Chondrocyte (in vitro differentiated cells): Measurements from ENCODE around the gene LRCH1. TPM values are rescaled to one million over a fixed set of nuclear protein-coding genes. Genes with fewer than 3 reads are reported as not detected.

ENCODE experiments used
- DNase-seq: peaks from one replicate; pipeline ENCODE4 v3.0.0; 2021; ENCODE audit warnings: mixed read lengths, low spot score
- H3K27ac Mint-ChIP-seq: one replicate; pipeline ENCODE4 v1.8.0; 2021; ENCODE audit warnings: mild to moderate bottlenecking, moderate library complexity, mixed read lengths; ENCODE audit not compliant: unreplicated experiment
- H3K27me3 Mint-ChIP-seq: 2 replicates; pipeline ENCODE4 v1.8.0; 2021; ENCODE audit warnings: low read depth, mixed read lengths
- H3K36me3 Mint-ChIP-seq: 2 replicates; pipeline ENCODE4 v1.8.0; 2021; ENCODE audit warnings: low read depth, mixed read lengths
- H3K4me1 Mint-ChIP-seq: 2 replicates; pipeline ENCODE4 v1.8.0; 2021; ENCODE audit warnings: low read depth, mild to moderate bottlenecking, mixed read lengths
- H3K4me3 Mint-ChIP-seq: one replicate; pipeline ENCODE4 v1.8.0; 2021; ENCODE audit warnings: mild to moderate bottlenecking, moderate library complexity, mixed read lengths; ENCODE audit not compliant: unreplicated experiment
- H3K9me3 Mint-ChIP-seq: 2 replicates; pipeline ENCODE4 v1.8.0; 2021; ENCODE audit warnings: low read depth, mixed read lengths
- total RNA-seq: library from RNA; stranded (reverse); gene quantifications from 3 replicates; pipeline ENCODE4 v1.2.1, GENCODE V29; 2021
- TF ChIP-seq, protein P1 (sequence below): fragments of 200-600 bp; sonication (generic); IDR thresholded peaks from 2 replicates; pipeline ENCODE4 v1.5.0; 2021; ENCODE audit warnings: antibody characterized with exemption, mild to moderate bottlenecking, moderate library complexity

Gene LRCH1
- total RNA-seq, 1 donor from 2014 or later: 14.4 TPM

- DNase-seq: no peak
- no peaks in the 10 kb centered on the region for H3K27me3 Mint-ChIP-seq
Measured at GRCh38 chr13:46731535-46731934, 178.6 kb downstream of the LRCH1 start.

GRCh38 chr13:46735425-46735824 lies 182.5 kb downstream of the LRCH1 start:
- TF ChIP-seq, protein P1, sequence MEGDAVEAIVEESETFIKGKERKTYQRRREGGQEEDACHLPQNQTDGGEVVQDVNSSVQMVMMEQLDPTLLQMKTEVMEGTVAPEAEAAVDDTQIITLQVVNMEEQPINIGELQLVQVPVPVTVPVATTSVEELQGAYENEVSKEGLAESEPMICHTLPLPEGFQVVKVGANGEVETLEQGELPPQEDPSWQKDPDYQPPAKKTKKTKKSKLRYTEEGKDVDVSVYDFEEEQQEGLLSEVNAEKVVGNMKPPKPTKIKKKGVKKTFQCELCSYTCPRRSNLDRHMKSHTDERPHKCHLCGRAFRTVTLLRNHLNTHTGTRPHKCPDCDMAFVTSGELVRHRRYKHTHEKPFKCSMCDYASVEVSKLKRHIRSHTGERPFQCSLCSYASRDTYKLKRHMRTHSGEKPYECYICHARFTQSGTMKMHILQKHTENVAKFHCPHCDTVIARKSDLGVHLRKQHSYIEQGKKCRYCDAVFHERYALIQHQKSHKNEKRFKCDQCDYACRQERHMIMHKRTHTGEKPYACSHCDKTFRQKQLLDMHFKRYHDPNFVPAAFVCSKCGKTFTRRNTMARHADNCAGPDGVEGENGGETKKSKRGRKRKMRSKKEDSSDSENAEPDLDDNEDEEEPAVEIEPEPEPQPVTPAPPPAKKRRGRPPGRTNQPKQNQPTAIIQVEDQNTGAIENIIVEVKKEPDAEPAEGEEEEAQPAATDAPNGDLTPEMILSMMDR: no peak
- no peak overlapping the region for H3K4me3 Mint-ChIP-seq
- H3K27ac Mint-ChIP-seq: no peak overlapping the region
- peaks cover 2% of the 10 kb centered on the region for H3K4me1 Mint-ChIP-seq
- peaks cover 14% of the 10 kb centered on the region for H3K36me3 Mint-ChIP-seq
- no peaks in the 10 kb centered on the region for H3K27me3 Mint-ChIP-seq
- no peaks in the 10 kb centered on the region for H3K9me3 Mint-ChIP-seq
- DNase-seq: no peak

More at GRCh38 chr13:46731535-46731934, 178.6 kb downstream of the LRCH1 start:
- Mint-ChIP-seq H3K4me1 (no peaks in the 10 kb centered on the region), H3K27ac (no peak overlapping the region), H3K9me3 (no peaks in the 10 kb centered on the region), H3K4me3 (no peak overlapping the region), H3K36me3 (peaks cover 27% of the 10 kb centered on the region)
- TF ChIP-seq, protein P1: no peak

DNA sequence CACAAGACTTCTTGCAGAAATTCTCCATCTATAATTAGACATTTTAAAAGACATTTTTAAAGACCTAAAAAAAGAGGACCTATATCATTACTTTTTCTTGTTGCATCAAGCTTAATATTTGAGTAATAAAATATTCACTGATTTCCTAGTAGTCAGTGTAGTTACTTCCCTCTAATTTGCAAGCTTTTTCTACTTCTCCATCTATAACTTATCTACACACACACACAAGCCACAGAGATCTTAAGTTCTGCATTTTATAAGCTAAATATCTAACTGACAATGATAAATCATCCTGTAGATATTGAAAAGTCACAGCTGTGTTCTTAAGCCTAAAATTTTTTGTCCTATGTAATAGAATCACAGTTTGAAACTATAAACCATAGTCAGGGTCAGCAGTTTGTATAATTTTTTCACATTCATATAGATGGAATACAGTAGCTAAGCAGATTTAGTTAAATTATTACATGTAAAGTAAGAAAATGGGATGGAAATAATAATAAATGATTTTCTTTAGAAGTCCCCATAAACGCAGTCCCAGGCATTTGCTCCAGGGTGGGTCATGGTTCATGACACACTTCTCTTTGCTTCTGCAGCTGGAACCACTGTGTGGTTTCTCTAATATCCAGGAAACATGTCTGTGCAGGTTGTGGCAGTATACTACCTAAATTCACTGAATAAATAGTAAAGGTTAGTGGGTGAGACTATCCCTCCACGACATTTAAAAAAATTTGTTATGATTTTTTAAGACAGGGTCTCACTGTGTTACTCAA lies 183.8 kb downstream of the LRCH1 start:
- Mint-ChIP-seq H3K27ac (no peak overlapping the region), H3K36me3 (peaks cover 14% of the 10 kb centered on the region), H3K4me1 (peaks cover 2% of the 10 kb centered on the region), H3K27me3 (no peaks in the 10 kb centered on the region), H3K4me3 (no peak overlapping the region), H3K9me3 (no peaks in the 10 kb centered on the region)
- DNase-seq: no peak
- TF ChIP-seq, protein P1: no peak

DNA sequence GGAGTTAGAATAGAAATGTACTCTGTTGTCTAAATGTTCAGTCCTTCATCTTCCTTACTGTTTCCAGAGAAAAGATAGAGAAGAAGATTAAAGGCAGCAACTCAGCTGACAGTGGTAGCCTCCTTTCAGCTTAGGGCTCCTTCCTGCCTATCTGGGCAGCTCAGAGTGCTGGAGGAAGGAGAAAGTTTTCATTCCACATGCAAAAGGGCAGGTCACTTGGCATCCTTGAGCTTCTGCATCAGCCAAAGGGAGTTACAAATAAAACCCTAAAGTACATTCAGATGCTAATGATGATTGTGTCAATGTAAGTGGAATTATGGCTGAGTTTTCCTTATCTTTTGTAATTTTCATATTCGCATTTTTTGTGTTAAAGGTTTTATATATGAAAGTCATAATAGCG lies 185.1 kb downstream of the LRCH1 start:
- TF ChIP-seq, protein P1: no peak
- Mint-ChIP-seq H3K4me3 (no peak overlapping the region), H3K27ac (no peak overlapping the region), H3K27me3 (no peaks in the 10 kb centered on the region), H3K4me1 (peaks cover 11% of the 10 kb centered on the region), H3K9me3 (no peaks in the 10 kb centered on the region), H3K36me3 (peaks cover 13% of the 10 kb centered on the region)
- DNase-seq: no peak

GRCh38 chr13:46738766-46739165 lies 185.8 kb downstream of the LRCH1 start:
- Mint-ChIP-seq H3K9me3 (no peaks in the 10 kb centered on the region), H3K27ac (no peak overlapping the region), H3K4me3 (no peak overlapping the region), H3K27me3 (no peaks in the 10 kb centered on the region), H3K36me3 (peaks cover 13% of the 10 kb centered on the region), H3K4me1 (peaks cover 16% of the 10 kb centered on the region)
- no peak for DNase-seq
- TF ChIP-seq, protein P1: no peak
